Astrocyte (in vitro differentiated cells and primary cell): ENCODE results near the gene POLR3B. TPM values are rescaled to one million over a fixed set of nuclear protein-coding genes. Genes with fewer than 3 reads are reported as not detected.

Source experiments
- DNase-seq: peaks from one replicate; pipeline ENCODE4 v3.0.0-alpha.2; 2010; ENCODE audit warnings: low read depth
- FAIRE-seq: peaks from 2 replicates; lab custom pipeline; 2011; peaks lifted over from hg19 to GRCh38; lab: Jason Lieb, UNC
- H2AFZ ChIP-seq: 2 replicates; pipeline ENCODE4 v1.6.0; 2012; ENCODE audit warnings: low read depth, low read length, inconsistent platforms
- H3K27ac ChIP-seq: 2 replicates; pipeline ENCODE4 v1.5.1; 2011; ENCODE audit warnings: low read depth, low read length, inconsistent platforms
- H3K27me3 ChIP-seq: 2 replicates; pipeline ENCODE4 v1.6.0; 2011; ENCODE audit warnings: low read length, inconsistent platforms; ENCODE audit not compliant: insufficient read depth
- H3K36me3 ChIP-seq: 2 replicates; pipeline ENCODE4 v1.5.1; 2011; ENCODE audit warnings: low read length, inconsistent platforms; ENCODE audit not compliant: insufficient read depth
- H3K4me1 ChIP-seq: 2 replicates; pipeline ENCODE4 v1.5.1; 2011; ENCODE audit warnings: low read length, inconsistent platforms; ENCODE audit not compliant: insufficient read depth
- H3K4me2 ChIP-seq: 2 replicates; pipeline ENCODE4 v1.6.0; 2012; ENCODE audit warnings: low read length, inconsistent platforms
- H3K4me3 ChIP-seq: 2 replicates; pipeline ENCODE4 v1.5.1; 2011; ENCODE audit warnings: low read depth, mild to moderate bottlenecking, low read length, inconsistent platforms; ENCODE audit not compliant: insufficient read depth
- H3K79me2 ChIP-seq: 2 replicates; pipeline ENCODE4 v1.6.0; 2012; ENCODE audit warnings: mild to moderate bottlenecking, low read length, inconsistent platforms; ENCODE audit not compliant: insufficient read depth
- H3K9ac ChIP-seq: 2 replicates; pipeline ENCODE4 v1.6.0; 2012; ENCODE audit warnings: mild to moderate bottlenecking, low read length, inconsistent platforms
- H3K9me3 ChIP-seq: 2 replicates; pipeline ENCODE4 v1.5.1; 2012; ENCODE audit warnings: low read depth, mild to moderate bottlenecking, low read length, inconsistent platforms; ENCODE audit not compliant: insufficient read depth
- H4K20me1 ChIP-seq: 2 replicates; pipeline ENCODE4 v1.6.0; 2012; ENCODE audit warnings: low read length, inconsistent platforms; ENCODE audit not compliant: insufficient read depth
- H3K27ac Mint-ChIP-seq: one replicate; pipeline ENCODE4 v1.8.0; 2021; ENCODE audit warnings: mild to moderate bottlenecking, mixed read lengths; ENCODE audit not compliant: unreplicated experiment
- H3K27me3 Mint-ChIP-seq: one replicate; pipeline ENCODE4 v1.8.0; 2021; ENCODE audit warnings: low read depth, mixed read lengths; ENCODE audit not compliant: unreplicated experiment
- H3K36me3 Mint-ChIP-seq: one replicate; pipeline ENCODE4 v1.8.0; 2021; ENCODE audit warnings: low read depth, mixed read lengths; ENCODE audit not compliant: unreplicated experiment
- H3K4me1 Mint-ChIP-seq: one replicate; pipeline ENCODE4 v1.8.0; 2021; ENCODE audit warnings: low read depth, mixed read lengths; ENCODE audit not compliant: unreplicated experiment
- H3K4me3 Mint-ChIP-seq: one replicate; pipeline ENCODE4 v1.8.0; 2021; ENCODE audit warnings: mild to moderate bottlenecking, moderate library complexity, mixed read lengths; ENCODE audit not compliant: unreplicated experiment
- H3K9me3 Mint-ChIP-seq: one replicate; pipeline ENCODE4 v1.8.0; 2021; ENCODE audit warnings: mild to moderate bottlenecking, mixed read lengths; ENCODE audit not compliant: unreplicated experiment
- CTCF ChIP-seq: IDR thresholded peaks from 2 replicates; pipeline ENCODE4 v1.5.1; 2011; ENCODE audit warnings: low read depth, mild to moderate bottlenecking, inconsistent platforms, low read length, moderate library complexity; ENCODE audit not compliant: insufficient read depth
- EZH2 ChIP-seq: IDR thresholded peaks from 2 replicates; pipeline ENCODE4 v1.6.1; 2012; ENCODE audit warnings: mild to moderate bottlenecking, low read length, inconsistent platforms; ENCODE audit not compliant: insufficient read depth
- total RNA-seq: library from RNA; stranded (reverse); gene quantifications from 2 replicates; pipeline ENCODE4 v1.2.1, GENCODE V29; 2021

POLR3B gene
- total RNA-seq, 1 donor from 2014 or later = 10.9 TPM

DNA sequence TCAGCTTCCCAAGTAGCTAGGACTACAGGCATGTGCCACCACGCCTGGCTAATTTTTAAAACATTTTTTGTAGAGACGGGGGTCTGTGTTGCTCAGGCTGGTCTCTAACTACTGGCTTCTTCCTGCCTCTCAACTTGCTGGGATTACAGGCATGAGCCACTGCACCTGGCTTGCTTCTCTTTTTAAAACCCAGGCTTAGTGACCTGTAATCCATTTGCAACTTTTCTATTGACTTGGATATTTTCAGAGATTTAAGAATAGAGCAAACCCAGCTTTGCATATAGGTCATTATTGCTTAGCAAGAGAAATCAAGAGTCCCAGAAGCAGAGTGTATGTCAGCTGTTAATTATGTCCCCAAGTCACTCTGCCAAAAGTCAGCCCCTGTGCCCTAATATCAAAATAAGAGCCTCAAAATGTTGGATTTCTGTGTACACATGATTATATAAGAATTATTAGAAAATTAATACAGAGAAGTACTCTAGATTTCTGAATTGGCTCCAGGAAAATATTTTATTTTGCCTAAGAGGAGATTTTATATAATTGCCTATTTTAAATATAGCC lies 30.2 kb upstream of the POLR3B start:
- H3K4me3 ChIP-seq = no peak overlapping the region
- H3K27ac ChIP-seq = no peak overlapping the region
- H3K36me3 ChIP-seq = no peaks in the 10 kb centered on the region
- DNase-seq (no peak), FAIRE-seq (no peak)
- H3K4me2 ChIP-seq = no peak overlapping the region
- no peaks in the 10 kb centered on the region for H3K27me3 ChIP-seq
- H3K79me2 ChIP-seq = no peaks in the 10 kb centered on the region
- H3K9ac ChIP-seq = no peak overlapping the region
- no peaks in the 10 kb centered on the region for H3K4me1 ChIP-seq
- Mint-ChIP-seq H3K4me1 (no peaks in the 10 kb centered on the region), H3K9me3 (no peaks in the 10 kb centered on the region), H3K4me3 (no peak overlapping the region), H3K36me3 (peaks cover 32% of the 10 kb centered on the region), H3K27ac (no peak overlapping the region), H3K27me3 (no peaks in the 10 kb centered on the region)
- H2AFZ ChIP-seq = no peak overlapping the region
- TF ChIP-seq EZH2 (no peak), CTCF (no peak)
- no peaks in the 10 kb centered on the region for H4K20me1 ChIP-seq
- no peaks in the 10 kb centered on the region for H3K9me3 ChIP-seq

DNA sequence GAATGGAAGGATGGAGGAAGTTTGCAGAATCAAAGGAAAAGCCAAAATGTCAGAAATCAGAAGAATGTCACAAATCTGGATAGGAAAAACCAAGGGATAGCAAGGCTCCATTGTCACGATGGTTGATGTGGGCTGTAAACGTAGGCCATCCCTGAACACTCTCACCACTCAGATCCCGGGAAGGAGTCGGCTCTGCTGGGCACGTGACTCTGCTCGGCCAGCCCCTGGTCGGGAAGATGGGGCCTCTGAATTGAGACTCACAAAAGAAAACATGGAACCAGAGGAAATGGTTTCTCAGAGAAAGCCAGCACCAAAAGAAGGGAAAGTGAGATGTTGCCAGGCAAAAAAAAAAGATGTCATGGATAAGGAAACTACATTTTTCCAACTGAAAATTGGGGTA lies 28.8 kb upstream of the POLR3B start:
- Histone ChIP-seq H3K9ac (no peak overlapping the region), H3K4me1 (no peaks in the 10 kb centered on the region), H3K79me2 (no peaks in the 10 kb centered on the region), H3K36me3 (no peaks in the 10 kb centered on the region), H3K27me3 (no peaks in the 10 kb centered on the region), H2AFZ (no peak overlapping the region), H3K9me3 (no peaks in the 10 kb centered on the region), H3K27ac (no peak overlapping the region), H3K4me2 (no peak overlapping the region), H3K4me3 (no peak overlapping the region), H4K20me1 (no peaks in the 10 kb centered on the region)
- H3K4me3 Mint-ChIP-seq = no peak overlapping the region
- no peak for TF ChIP-seq EZH2
- TF ChIP-seq CTCF = no peak
- no peak for DNase-seq
- no peaks in the 10 kb centered on the region for H3K9me3 Mint-ChIP-seq
- H3K27me3 Mint-ChIP-seq = no peaks in the 10 kb centered on the region
- H3K27ac Mint-ChIP-seq = no peak overlapping the region
- FAIRE-seq = no peak
- peaks cover 29% of the 10 kb centered on the region for H3K36me3 Mint-ChIP-seq
- H3K4me1 Mint-ChIP-seq = no peaks in the 10 kb centered on the region

GRCh38 chr12:106329231-106329982 lies 28.1 kb upstream of the POLR3B start:
- TF ChIP-seq CTCF (no peak), EZH2 (no peak)
- Histone ChIP-seq H3K4me3 (no peak overlapping the region), H3K4me1 (no peaks in the 10 kb centered on the region), H3K79me2 (no peaks in the 10 kb centered on the region), H3K9me3 (no peaks in the 10 kb centered on the region), H3K27me3 (no peaks in the 10 kb centered on the region), H3K4me2 (no peak overlapping the region), H2AFZ (no peak overlapping the region), H3K27ac (no peak overlapping the region), H3K36me3 (no peaks in the 10 kb centered on the region), H3K9ac (no peak overlapping the region), H4K20me1 (no peaks in the 10 kb centered on the region)
- DNase-seq (no peak), FAIRE-seq (no peak)
- Mint-ChIP-seq H3K27ac (no peak overlapping the region), H3K27me3 (no peaks in the 10 kb centered on the region), H3K4me1 (no peaks in the 10 kb centered on the region), H3K4me3 (no peak overlapping the region), H3K36me3 (peaks cover 26% of the 10 kb centered on the region), H3K9me3 (no peaks in the 10 kb centered on the region)
